Keratinocyte (primary cell): ENCODE measurements around the gene PPM1H. TPM values are rescaled to one million over a fixed set of nuclear protein-coding genes. Genes with fewer than 3 reads are reported as not detected.

ENCODE experiments used
- DNase-seq: peaks from one replicate; pipeline ENCODE4 v3.0.0-alpha.2; 2011; ENCODE audit warnings: low read depth, missing footprints, low spot score
- FAIRE-seq: peaks from 2 replicates; lab custom pipeline; 2011; peaks lifted over from hg19 to GRCh38; lab: Jason Lieb, UNC
- H2AFZ ChIP-seq: 2 replicates; pipeline ENCODE4 v1.6.0; 2012; ENCODE audit warnings: low read length, control low read depth, inconsistent platforms; ENCODE audit not compliant: control insufficient read depth
- H3K27ac ChIP-seq: 2 replicates; pipeline ENCODE4 v1.5.1; 2011; ENCODE audit warnings: low read length; ENCODE audit not compliant: control insufficient read depth, insufficient read depth
- H3K27me3 ChIP-seq: 3 replicates; pipeline ENCODE4 v1.6.0; 2011; ENCODE audit warnings: low read length; ENCODE audit not compliant: control insufficient read depth, insufficient read depth; ENCODE audit errors: extremely low read depth
- H3K36me3 ChIP-seq, 2 experiments: 2 replicates in 1 of 2; 3 replicates in 1 of 2; pipeline ENCODE4 v1.5.1; 2011; ENCODE audit warnings: low read length in 2 of 2, mild to moderate bottlenecking in 1 of 2; ENCODE audit not compliant: control insufficient read depth in 2 of 2, insufficient read depth in 2 of 2; ENCODE audit errors: extremely low read depth in 1 of 2
- H3K4me1 ChIP-seq: 3 replicates; pipeline ENCODE4 v1.5.1; 2011; ENCODE audit warnings: low read length; ENCODE audit not compliant: control insufficient read depth, insufficient read depth; ENCODE audit errors: extremely low read depth
- H3K4me2 ChIP-seq: 3 replicates; pipeline ENCODE4 v1.6.0; 2011; ENCODE audit warnings: low read depth, low read length; ENCODE audit not compliant: control insufficient read depth, insufficient read depth; ENCODE audit errors: extremely low read depth
- H3K4me3 ChIP-seq, 3 experiments: fragments of 200-600 bp in 1 of 3; sonication (generic) in 1 of 3; 2 replicates in 2 of 3; 3 replicates in 1 of 3; pipeline ENCODE4 v1.5.1; 2011 to 2016; ENCODE audit warnings: low read length in 3 of 3, mild to moderate bottlenecking in 3 of 3, control low read depth in 2 of 3, inconsistent platforms in 1 of 3, low read depth in 1 of 3, mixed read lengths in 1 of 3, mixed run types in 1 of 3, moderate library complexity in 1 of 3; ENCODE audit not compliant: control insufficient read depth in 2 of 3, insufficient read depth in 2 of 3; ENCODE audit errors: extremely low read depth in 1 of 3
- H3K79me2 ChIP-seq: 2 replicates; pipeline ENCODE4 v1.6.0; 2012; ENCODE audit warnings: low read length; ENCODE audit not compliant: control insufficient read depth, insufficient read depth
- H3K9ac ChIP-seq: 3 replicates; pipeline ENCODE4 v1.6.0; 2011; ENCODE audit warnings: low read length; ENCODE audit not compliant: control insufficient read depth, insufficient read depth; ENCODE audit errors: extremely low read depth
- H3K9me1 ChIP-seq: 3 replicates; pipeline ENCODE4 v1.6.0; 2011; ENCODE audit warnings: low read length; ENCODE audit not compliant: control insufficient read depth, insufficient read depth; ENCODE audit errors: extremely low read depth
- H3K9me3 ChIP-seq: 2 replicates; pipeline ENCODE4 v1.5.1; 2012; ENCODE audit warnings: low read depth, low read length; ENCODE audit not compliant: control insufficient read depth
- H4K20me1 ChIP-seq: 3 replicates; pipeline ENCODE4 v1.6.0; 2011; ENCODE audit warnings: low read length; ENCODE audit not compliant: control insufficient read depth, insufficient read depth; ENCODE audit errors: extremely low read depth
- EZH2 ChIP-seq: IDR thresholded peaks from one replicate; pipeline ENCODE4 v1.6.1; 2012; ENCODE audit warnings: inconsistent platforms, mild to moderate bottlenecking, low read length, moderate library complexity
- dilution Hi-C: fragments of 300-500 bp; cut with MboI; formaldehyde crosslinking; loops from one replicate; pipeline ENCODE4 v1.7.0; 2020; ENCODE audit warnings: low sequenced_read_pairs; ENCODE audit not compliant: extremely low pct_ligation_motif_present
- polyA plus RNA-seq, 5 experiments: library from polyadenylated mRNA; depleted of rRNA in 3 of 5; stranded (reverse) in 3 of 5; stranded (forward) in 1 of 5; unstranded in 1 of 5; fragments of >200 nt; gene quantifications; 1 replicate in 1 of 5; 2 replicates in 3 of 5; 3 replicates in 1 of 5; pipeline versions ENCODE4 v1.2.1 to v1.2.3, GENCODE V29; 2011 to 2012; ENCODE audit warnings: missing spikeins in 2 of 5, low read depth in 1 of 5, low replicate concordance in 1 of 5
- TF ChIP-seq, protein P1 (sequence below), 3 experiments: IDR thresholded peaks in 1 of 3; conservative IDR thresholded peaks in 1 of 3; optimal IDR thresholded peaks in 1 of 3; 2 replicates in 2 of 3; 3 replicates in 1 of 3; pipeline versions ENCODE3 to v1.5.1; 2011; ENCODE audit warnings: low read length in 3 of 3, mild to moderate bottlenecking in 3 of 3, moderate library complexity in 2 of 3, control low read depth in 1 of 3, inconsistent platforms in 1 of 3; ENCODE audit not compliant: insufficient read depth in 2 of 3; ENCODE audit errors: extremely low read depth in 1 of 3

Gene PPM1H
- polyA plus RNA-seq, 1 donor (not counting 4 experiments of a cell fraction or from before 2014, with no cell fraction given) = 0.09 TPM

GRCh38 chr12:62802321-62802720, 132.6 kb downstream of the PPM1H start:
- DNase-seq = no peak
- Histone ChIP-seq H3K27ac (no peak overlapping the region), H3K9ac (no peak overlapping the region), H3K9me3 (no peaks in the 10 kb centered on the region), H3K4me1 (no peaks in the 10 kb centered on the region), H3K4me3 (no peak overlapping the region), H4K20me1 (no peaks in the 10 kb centered on the region), H2AFZ (no peak overlapping the region), H3K36me3 (no peaks in the 10 kb centered on the region), H3K79me2 (no peaks in the 10 kb centered on the region), H3K4me2 (no peak overlapping the region), H3K9me1 (no peaks in the 10 kb centered on the region), H3K27me3 (no peaks in the 10 kb centered on the region)
- FAIRE-seq = no peak
- no peak for TF ChIP-seq EZH2
- TF ChIP-seq, protein P1, sequence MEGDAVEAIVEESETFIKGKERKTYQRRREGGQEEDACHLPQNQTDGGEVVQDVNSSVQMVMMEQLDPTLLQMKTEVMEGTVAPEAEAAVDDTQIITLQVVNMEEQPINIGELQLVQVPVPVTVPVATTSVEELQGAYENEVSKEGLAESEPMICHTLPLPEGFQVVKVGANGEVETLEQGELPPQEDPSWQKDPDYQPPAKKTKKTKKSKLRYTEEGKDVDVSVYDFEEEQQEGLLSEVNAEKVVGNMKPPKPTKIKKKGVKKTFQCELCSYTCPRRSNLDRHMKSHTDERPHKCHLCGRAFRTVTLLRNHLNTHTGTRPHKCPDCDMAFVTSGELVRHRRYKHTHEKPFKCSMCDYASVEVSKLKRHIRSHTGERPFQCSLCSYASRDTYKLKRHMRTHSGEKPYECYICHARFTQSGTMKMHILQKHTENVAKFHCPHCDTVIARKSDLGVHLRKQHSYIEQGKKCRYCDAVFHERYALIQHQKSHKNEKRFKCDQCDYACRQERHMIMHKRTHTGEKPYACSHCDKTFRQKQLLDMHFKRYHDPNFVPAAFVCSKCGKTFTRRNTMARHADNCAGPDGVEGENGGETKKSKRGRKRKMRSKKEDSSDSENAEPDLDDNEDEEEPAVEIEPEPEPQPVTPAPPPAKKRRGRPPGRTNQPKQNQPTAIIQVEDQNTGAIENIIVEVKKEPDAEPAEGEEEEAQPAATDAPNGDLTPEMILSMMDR (optimal IDR thresholded peaks at IDR 0.05 in 1 of 3, IDR thresholded peaks at IDR 0.05 in 1 of 3, conservative IDR thresholded peaks at IDR 0.05 in 1 of 3; ENCODE audit: extremely low read depth in 1 of 3, insufficient read depth in 2 of 3, low read length in 3 of 3) = no peak
- dilution Hi-C loops = no loop called here

DNA sequence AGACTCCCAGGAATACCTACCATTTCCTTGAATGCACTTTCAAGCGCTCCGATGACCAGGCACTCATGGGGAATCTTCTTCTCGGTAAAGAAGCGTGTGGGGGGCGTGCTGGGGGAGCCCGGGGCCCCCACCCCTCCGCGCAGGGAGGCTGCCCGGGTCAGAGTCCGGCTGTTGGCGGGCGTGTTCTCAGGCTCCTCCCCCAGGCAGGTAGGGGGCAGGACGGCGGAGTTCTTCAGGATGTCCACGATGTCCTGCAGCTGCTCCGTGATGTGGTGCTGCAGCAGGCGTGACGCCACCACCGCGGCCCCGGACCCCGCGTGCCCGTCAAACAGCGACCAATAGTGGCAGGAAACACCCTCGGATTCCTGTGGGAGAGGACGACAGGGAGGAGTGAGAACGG, 133.2 kb downstream of the PPM1H start:
- H4K20me1 ChIP-seq = no peaks in the 10 kb centered on the region
- no peak overlapping the region for H2AFZ ChIP-seq
- no peaks in the 10 kb centered on the region for H3K4me1 ChIP-seq
- H3K9ac ChIP-seq = no peak overlapping the region
- no peaks in the 10 kb centered on the region for H3K36me3 ChIP-seq
- no peak overlapping the region for H3K27ac ChIP-seq
- H3K27me3 ChIP-seq = no peaks in the 10 kb centered on the region
- no peak overlapping the region for H3K4me3 ChIP-seq
- H3K4me2 ChIP-seq = no peak overlapping the region
- TF ChIP-seq, protein P1 (optimal IDR thresholded peaks at IDR 0.05 in 1 of 3, IDR thresholded peaks at IDR 0.05 in 1 of 3, conservative IDR thresholded peaks at IDR 0.05 in 1 of 3; ENCODE audit: extremely low read depth in 1 of 3, insufficient read depth in 2 of 3, low read length in 3 of 3) = no peak
- no peak for TF ChIP-seq EZH2
- dilution Hi-C loops = no loop called here
- H3K9me1 ChIP-seq = no peaks in the 10 kb centered on the region
- DNase-seq (no peak), FAIRE-seq (no peak)
- H3K9me3 ChIP-seq = no peaks in the 10 kb centered on the region
- H3K79me2 ChIP-seq = no peaks in the 10 kb centered on the region
